Suprapubic skin (tissue), 4 donors: ENCODE measurements around the gene SPTSSB. TPM values are rescaled to one million over a fixed set of nuclear protein-coding genes. Genes with fewer than 3 reads are reported as not detected.
A peak's percentile ranks its signal among the peaks of the same experiment; 100 is the strongest.

Experiments used
- DNase-seq, 2 donors: peaks; one replicate each; pipeline ENCODE4 v3.0.0-alpha.2; 2019; ENCODE audit warnings: low spot score in 2 of 2
- H3K27ac ChIP-seq: fragments of 200-600 bp; sonication (generic); one replicate; pipeline ENCODE4 v1.5.1; 2019
- H3K27me3 ChIP-seq: fragments of 200-600 bp; sonication (generic); one replicate; pipeline ENCODE4 v1.5.1; 2019
- H3K36me3 ChIP-seq: fragments of 200-600 bp; sonication (generic); one replicate; pipeline ENCODE4 v1.5.1; 2019
- H3K4me1 ChIP-seq: fragments of 200-600 bp; sonication (generic); one replicate; pipeline ENCODE4 v1.5.1; 2019
- H3K4me3 ChIP-seq: fragments of 200-600 bp; sonication (generic); one replicate; pipeline ENCODE4 v1.5.1; 2019; ENCODE audit warnings: mild to moderate bottlenecking
- H3K9me3 ChIP-seq: fragments of 200-600 bp; sonication (generic); one replicate; pipeline ENCODE4 v1.5.1; 2019
- CTCF ChIP-seq, 2 donors: fragments of 200-600 bp in 1 of 2; fragments of 450-650 bp in 1 of 2; sonication (generic) in 1 of 2; IDR thresholded peaks; one replicate each; pipeline ENCODE4 v1.5.1; 2016 to 2019; ENCODE audit warnings: antibody characterized with exemption in 2 of 2, mild to moderate bottlenecking in 1 of 2, moderate library complexity in 1 of 2
- EP300 ChIP-seq: sonication (generic); formaldehyde crosslinking; IDR thresholded peaks from one replicate; pipeline ENCODE4 v1.6.1; 2017; ENCODE audit warnings: antibody characterized with exemption
- POLR2A ChIP-seq, 2 donors: fragments of 450-650 bp; IDR thresholded peaks; one replicate each; pipeline ENCODE4 v1.6.1; 2017; ENCODE audit warnings: antibody characterized with exemption in 2 of 2, mild to moderate bottlenecking in 2 of 2, moderate library complexity in 2 of 2
- POLR2AphosphoS5 ChIP-seq, 3 donors: sonication (generic); formaldehyde crosslinking; IDR thresholded peaks; one replicate each; pipeline ENCODE4 v1.6.1; 2017; ENCODE audit warnings: antibody characterized with exemption in 3 of 3
- WGBS: methylation state at CpG from one replicate; pipeline ENCODE4 v1.1.5; 2018; 5-methylcytosine and 5-hydroxymethylcytosine counted together
- total RNA-seq, 4 donors: library from RNA; depleted of rRNA; stranded (reverse); fragments of >200 nt; gene quantifications; one replicate each; pipeline ENCODE4 v1.1.0, GENCODE V29; 2016

The SPTSSB gene
- total RNA-seq, 4 donors from 2014 or later = 46.1 to 140 (median 56.0) TPM

GRCh38 chr3:161355508-161355907 lies 15.8 kb downstream of the SPTSSB start:
- TF ChIP-seq EP300 = no peak
- TF ChIP-seq POLR2AphosphoS5 (IDR thresholded peaks at IDR 0.05) = no peak
- TF ChIP-seq POLR2A (IDR thresholded peaks at IDR 0.05) = no peak
- no peak for TF ChIP-seq CTCF (IDR thresholded peaks at IDR 0.05)
- H3K4me3 ChIP-seq = no peak overlapping the region
- H3K4me1 ChIP-seq = peaks cover 34% of the 10 kb centered on the region
- WGBS = 96% methylated on average over 1 of the region's 1 CpG
- H3K36me3 ChIP-seq = no peaks in the 10 kb centered on the region
- no peaks in the 10 kb centered on the region for H3K9me3 ChIP-seq
- no peak overlapping the region for H3K27ac ChIP-seq
- no peaks in the 10 kb centered on the region for H3K27me3 ChIP-seq
- DNase-seq = no peak

GRCh38 chr3:161354554-161354953 lies 16.8 kb downstream of the SPTSSB start:
- 83% methylated on average over 2 of the region's 2 CpGs for WGBS
- H3K27me3 ChIP-seq = no peaks in the 10 kb centered on the region
- H3K9me3 ChIP-seq = no peaks in the 10 kb centered on the region

GRCh38 chr3:161351330-161351729 lies 20.0 kb downstream of the SPTSSB start:
- H3K9me3 ChIP-seq = no peaks in the 10 kb centered on the region
- TF ChIP-seq POLR2A (IDR thresholded peaks at IDR 0.05) = no peak
- TF ChIP-seq EP300 = no peak
- TF ChIP-seq CTCF (IDR thresholded peaks at IDR 0.05) = no peak
- TF ChIP-seq POLR2AphosphoS5 (IDR thresholded peaks at IDR 0.05) = no peak
- H3K4me1 ChIP-seq = peaks cover 47% of the 10 kb centered on the region
- peak overlapping the region; percentile 84 for H3K27ac ChIP-seq
- no peaks in the 10 kb centered on the region for H3K36me3 ChIP-seq
- no peak for DNase-seq
- H3K27me3 ChIP-seq = no peaks in the 10 kb centered on the region
- no peak overlapping the region for H3K4me3 ChIP-seq
- 90% methylated on average over 1 of the region's 1 CpG for WGBS

More at GRCh38 chr3:161354554-161354953, 16.8 kb downstream of the SPTSSB start:
- Histone ChIP-seq H3K36me3 (no peaks in the 10 kb centered on the region), H3K27ac (no peak overlapping the region), H3K4me1 (peaks cover 41% of the 10 kb centered on the region), H3K4me3 (no peak overlapping the region)
- TF ChIP-seq POLR2A (IDR thresholded peaks at IDR 0.05) (no peak), EP300 (no peak), POLR2AphosphoS5 (IDR thresholded peaks at IDR 0.05) (no peak), CTCF (IDR thresholded peaks at IDR 0.05) (no peak)
- DNase-seq = no peak

GRCh38 chr3:161350916-161351315 lies 20.4 kb downstream of the SPTSSB start:
- no peak for DNase-seq
- H3K4me3 ChIP-seq = no peak overlapping the region
- no peaks in the 10 kb centered on the region for H3K36me3 ChIP-seq
- H3K4me1 ChIP-seq = peaks cover 47% of the 10 kb centered on the region
- H3K9me3 ChIP-seq = no peaks in the 10 kb centered on the region
- H3K27me3 ChIP-seq = no peaks in the 10 kb centered on the region
- TF ChIP-seq POLR2AphosphoS5 (IDR thresholded peaks at IDR 0.05) (no peak), EP300 (no peak), POLR2A (IDR thresholded peaks at IDR 0.05) (no peak), CTCF (IDR thresholded peaks at IDR 0.05) (no peak)
- peak overlapping the region; percentile 84 for H3K27ac ChIP-seq

- DNase-seq = no peak
- WGBS = 24% methylated on average over 7 of the region's 7 CpGs
Measured at GRCh38 chr3:161349529-161350312, 21.6 kb downstream of the SPTSSB start.

More at GRCh38 chr3:161349529-161350312, 21.6 kb downstream of the SPTSSB start:
- Histone ChIP-seq H3K36me3 (no peaks in the 10 kb centered on the region), H3K27ac (peak overlapping the region; percentile 84), H3K27me3 (no peaks in the 10 kb centered on the region), H3K9me3 (no peaks in the 10 kb centered on the region), H3K4me3 (no peak overlapping the region), H3K4me1 (peaks cover 47% of the 10 kb centered on the region)
- peak in 2 of 3 donors; percentile 20 to 64 for TF ChIP-seq POLR2AphosphoS5 (IDR thresholded peaks at IDR 0.05)
- TF ChIP-seq EP300 = no peak
